ENCODE results near the gene ANKRD44.
"Not testable (repeated sequence)": the region's sequence is repeated elsewhere in the genome, so short reads cannot be mapped to it uniquely, and the experiment has no call there.

Gene ANKRD44

DNA sequence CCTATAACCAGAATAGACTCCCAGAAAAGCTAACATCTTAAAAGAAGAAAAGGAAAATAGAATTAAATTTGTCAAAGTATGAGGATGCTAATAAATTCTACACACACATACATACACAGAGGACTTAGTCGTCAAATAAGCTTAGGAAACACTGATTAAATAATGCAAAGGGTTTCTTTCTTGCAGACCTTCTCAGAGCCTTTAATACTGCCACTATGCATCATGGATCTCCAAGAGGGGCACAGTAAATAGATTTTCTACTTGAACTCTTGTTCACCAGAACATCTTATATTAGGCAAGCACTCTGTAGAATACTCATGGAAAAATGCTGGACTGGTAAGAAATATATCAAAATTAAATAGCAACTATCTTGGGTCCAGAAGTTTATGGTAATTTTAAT is 69.4 kb downstream of the ANKRD44 start:
- H3K4me3 ChIP-seq (ENCODE audit: low read length) = no peak overlapping the region
- TF ChIP-seq, protein P1, sequence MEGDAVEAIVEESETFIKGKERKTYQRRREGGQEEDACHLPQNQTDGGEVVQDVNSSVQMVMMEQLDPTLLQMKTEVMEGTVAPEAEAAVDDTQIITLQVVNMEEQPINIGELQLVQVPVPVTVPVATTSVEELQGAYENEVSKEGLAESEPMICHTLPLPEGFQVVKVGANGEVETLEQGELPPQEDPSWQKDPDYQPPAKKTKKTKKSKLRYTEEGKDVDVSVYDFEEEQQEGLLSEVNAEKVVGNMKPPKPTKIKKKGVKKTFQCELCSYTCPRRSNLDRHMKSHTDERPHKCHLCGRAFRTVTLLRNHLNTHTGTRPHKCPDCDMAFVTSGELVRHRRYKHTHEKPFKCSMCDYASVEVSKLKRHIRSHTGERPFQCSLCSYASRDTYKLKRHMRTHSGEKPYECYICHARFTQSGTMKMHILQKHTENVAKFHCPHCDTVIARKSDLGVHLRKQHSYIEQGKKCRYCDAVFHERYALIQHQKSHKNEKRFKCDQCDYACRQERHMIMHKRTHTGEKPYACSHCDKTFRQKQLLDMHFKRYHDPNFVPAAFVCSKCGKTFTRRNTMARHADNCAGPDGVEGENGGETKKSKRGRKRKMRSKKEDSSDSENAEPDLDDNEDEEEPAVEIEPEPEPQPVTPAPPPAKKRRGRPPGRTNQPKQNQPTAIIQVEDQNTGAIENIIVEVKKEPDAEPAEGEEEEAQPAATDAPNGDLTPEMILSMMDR (conservative IDR thresholded peaks at IDR 0.05; ENCODE audit: low read depth, low read length) = no peak

DNA sequence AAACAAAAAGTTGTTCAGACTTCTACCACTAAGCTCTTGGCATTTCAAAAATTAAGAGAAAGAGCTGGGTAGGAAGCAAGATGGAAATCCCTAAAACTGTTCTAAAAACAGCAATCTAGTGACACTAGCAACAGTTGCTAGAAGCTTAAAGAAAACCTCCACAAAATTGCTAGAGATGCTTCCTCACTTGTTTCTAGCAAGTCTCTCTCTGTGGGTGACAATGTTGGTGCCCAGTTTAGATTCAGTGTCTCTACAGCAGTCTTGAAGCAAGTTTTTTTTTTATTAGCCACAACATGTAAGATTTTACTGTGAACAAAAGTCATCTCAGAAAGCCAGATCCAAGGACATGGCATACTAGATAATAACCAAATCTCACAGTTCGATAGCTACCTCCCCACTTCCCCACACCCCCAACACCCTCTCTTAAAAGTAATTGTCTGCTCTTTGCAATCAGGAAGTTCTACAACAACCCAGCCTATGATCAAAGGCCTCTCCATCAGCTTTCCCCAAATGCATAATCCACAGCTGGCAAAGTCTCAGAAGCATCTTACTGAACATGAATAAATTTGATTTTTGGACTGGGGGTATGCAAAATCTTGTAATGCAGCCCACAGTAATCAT is 70.0 kb downstream of the ANKRD44 start:
- TF ChIP-seq, protein P1 (conservative IDR thresholded peaks at IDR 0.05; ENCODE audit: low read depth, low read length) = no peak
- no peak overlapping the region for H3K4me3 ChIP-seq (ENCODE audit: low read length)
- no peak for DNase-seq (ENCODE audit: low read depth)

More for the DNA sequence above, 69.4 kb downstream of the ANKRD44 start:
- DNase-seq (ENCODE audit: low read depth) = no peak

DNA sequence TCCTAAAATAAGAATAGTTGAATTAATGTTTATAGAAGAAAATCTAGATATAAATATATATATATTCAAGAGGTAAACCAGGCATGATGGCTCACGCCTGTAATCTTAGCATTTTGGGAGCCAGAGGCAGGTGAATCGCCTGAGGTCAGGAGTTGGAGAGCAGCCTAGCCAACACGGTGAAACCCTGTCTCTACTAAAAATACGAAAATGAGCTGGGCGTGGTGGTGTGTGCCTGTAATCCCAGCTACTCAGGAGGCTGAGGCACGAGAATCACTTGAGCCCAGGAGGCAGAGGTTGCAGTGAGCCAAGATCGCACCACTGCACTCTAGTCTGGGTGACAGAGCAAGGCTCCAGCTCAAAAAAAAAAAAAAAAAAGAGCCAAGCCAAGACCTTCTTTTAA is 70.6 kb downstream of the ANKRD44 start:
- DNase-seq (ENCODE audit: low read depth); H3K4me3 ChIP-seq (ENCODE audit: low read length): not testable (repeated sequence)

DNA sequence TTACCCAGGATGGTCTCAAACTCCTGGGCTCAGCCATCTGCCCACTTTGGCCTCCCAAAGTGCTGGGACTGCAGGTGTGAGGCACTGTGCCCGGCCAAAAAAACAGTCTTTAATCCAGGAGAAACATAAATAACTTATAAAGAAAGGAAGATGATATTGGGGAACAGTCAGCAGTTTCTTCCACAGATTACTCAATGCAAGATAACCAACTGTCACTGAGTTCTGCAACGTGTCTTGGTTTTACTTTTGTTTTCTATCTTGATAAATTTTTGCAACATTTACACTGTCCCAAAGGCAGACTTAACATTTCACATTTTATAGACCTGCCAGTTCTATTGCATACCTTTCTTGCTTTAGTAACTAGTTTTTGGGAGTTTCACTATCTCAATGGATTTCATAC is 71.1 kb downstream of the ANKRD44 start:
- DNase-seq (ENCODE audit: low read depth) = no peak
- TF ChIP-seq, protein P1 (conservative IDR thresholded peaks at IDR 0.05; ENCODE audit: low read depth, low read length) = no peak
- H3K4me3 ChIP-seq (ENCODE audit: low read length) = no peak overlapping the region

DNA sequence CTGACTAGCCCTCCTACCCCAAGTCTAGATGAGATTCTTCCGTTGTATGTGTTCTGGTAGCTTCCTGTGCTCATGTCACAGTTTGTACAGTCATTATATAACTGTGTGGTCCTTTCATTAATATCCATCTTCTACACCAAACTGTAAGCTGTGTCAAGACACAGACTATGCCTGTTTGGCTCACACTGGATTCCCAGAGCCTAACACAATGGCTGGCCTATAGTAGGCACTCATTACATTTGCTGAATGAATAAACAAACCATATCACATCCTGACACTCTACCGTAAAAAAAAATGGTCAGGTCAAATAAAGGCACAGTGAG is 72.6 kb downstream of the ANKRD44 start:
- DNase-seq (ENCODE audit: low read depth) = no peak
- no peak overlapping the region for H3K4me3 ChIP-seq (ENCODE audit: low read length)
- TF ChIP-seq, protein P1 (conservative IDR thresholded peaks at IDR 0.05; ENCODE audit: low read depth, low read length) = no peak

DNA sequence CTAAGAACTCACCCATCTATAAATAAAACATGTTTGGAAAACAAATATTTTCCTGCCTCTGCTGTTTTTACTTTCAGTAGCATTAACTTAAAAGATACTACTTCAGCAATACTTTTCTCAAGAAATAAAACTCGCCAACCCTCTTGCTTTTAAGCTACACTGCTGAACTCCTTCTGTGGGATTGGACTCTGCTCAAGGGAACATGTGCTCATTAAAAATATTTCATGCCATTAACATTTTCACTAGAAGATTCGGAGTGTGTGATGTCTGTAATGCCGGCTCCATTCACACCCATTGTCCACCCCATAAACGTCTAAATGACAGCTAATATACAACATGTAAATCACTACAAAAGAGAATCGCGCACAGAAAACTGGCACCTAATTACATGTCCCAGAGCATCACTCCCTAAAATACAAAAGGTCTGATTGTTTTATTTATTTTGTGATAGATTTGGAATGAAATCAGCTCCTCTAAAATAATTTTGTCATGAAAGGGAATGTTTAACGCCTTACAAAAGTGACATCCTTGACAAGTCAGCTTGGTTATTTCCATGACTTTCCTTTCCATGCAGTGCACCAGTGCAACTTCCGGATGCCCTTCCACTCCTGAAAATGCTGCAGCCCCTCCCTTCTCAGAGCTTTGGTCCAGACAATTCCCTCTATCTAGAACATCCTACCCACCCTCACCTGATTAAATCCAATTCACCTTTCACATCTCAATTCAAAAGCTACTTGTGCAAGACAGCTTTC is 73.1 kb downstream of the ANKRD44 start:
- TF ChIP-seq, protein P1 (conservative IDR thresholded peaks at IDR 0.05; ENCODE audit: low read depth, low read length) = no peak
- DNase-seq (ENCODE audit: low read depth) = no peak
- H3K4me3 ChIP-seq (ENCODE audit: low read length) = no peak overlapping the region

DNA sequence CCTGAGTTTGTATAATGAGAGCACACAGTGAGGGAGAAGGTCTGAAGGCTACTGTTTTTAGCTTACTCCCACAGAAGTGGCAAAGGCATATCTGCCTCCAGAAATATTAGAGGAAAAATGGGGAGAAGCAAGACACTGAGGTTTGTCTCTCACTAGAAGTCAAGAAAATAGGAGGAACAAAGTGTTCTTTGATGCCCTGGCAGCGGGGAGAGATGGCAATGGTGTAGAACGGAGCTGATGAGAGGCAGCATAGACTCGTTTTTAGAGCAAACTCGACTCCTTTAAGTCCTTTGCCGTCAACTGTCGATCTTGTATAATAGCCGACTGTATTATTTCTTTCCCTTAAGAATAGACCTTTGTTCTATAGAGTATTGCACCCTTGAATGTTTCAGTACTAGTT is 73.8 kb downstream of the ANKRD44 start:
- H3K4me3 ChIP-seq (ENCODE audit: low read length) = no peak overlapping the region
- DNase-seq (ENCODE audit: low read depth) = no peak
- TF ChIP-seq, protein P1 (conservative IDR thresholded peaks at IDR 0.05; ENCODE audit: low read depth, low read length) = no peak

Measured in retinal pigment epithelial cell (primary cell).